Left lobe of liver (tissue), 2 donors: ENCODE measurements around the gene TRAPPC13. TPM values are rescaled to one million over a fixed set of nuclear protein-coding genes. Genes with fewer than 3 reads are reported as not detected.
A peak's percentile ranks its signal among the peaks of the same experiment; 100 is the strongest.
"Not testable (repeated sequence)": the region's sequence is repeated elsewhere in the genome, so short reads cannot be mapped to it uniquely, and the experiment has no call there.

Source experiments
- ATAC-seq: fragments of 200-7000 bp; cut with Tn5 transposase; one replicate; pipeline ENCODE4 v1.9.1; 2020; ENCODE audit warnings: mild to moderate bottlenecking, moderate library complexity
- DNase-seq: peaks from one replicate; pipeline ENCODE4 v3.0.0-alpha.2; 2020; ENCODE audit warnings: low spot score
- total RNA-seq: library from RNA; stranded (reverse); gene quantifications from one replicate; pipeline ENCODE4 v1.2.1, GENCODE V29; 2021
- donor health status: DM: no; HTN: no; CAD: no; lungs with moderate emphysema.
- donor health status: DM: no; HTN: yes; CAD: no.

TRAPPC13 gene
- 7.5 TPM for total RNA-seq

- DNase-seq: peak; percentile 90
- peak; percentile 91 for ATAC-seq
These were observed at the start of gene TRAPPC13, which contains the start of gene SHLD3 for GRCh38 chr5:65624571-65625555. Gene TRAPPC13 (plus strand): TSS chr5:65625027. CDS start chr5:65625061, 34 bp downstream. Gene SHLD3 (plus strand): TSS chr5:65625027. CDS start chr5:65629588, 4,561 bp downstream.

- ATAC-seq (no peak), DNase-seq (no peak)
These were observed 47.7 kb upstream of the TRAPPC13 start for GRCh38 chr5:65577141-65577540.

- no peak for DNase-seq
- ATAC-seq: no peak
These were observed 36.1 kb upstream of the TRAPPC13 start for GRCh38 chr5:65588694-65589093.

GRCh38 chr5:65601761-65602160 lies 23.1 kb upstream of the TRAPPC13 start:
- not testable (repeated sequence) for ATAC-seq

GRCh38 chr5:65611524-65611923 lies 13.3 kb upstream of the TRAPPC13 start:
- no peak for ATAC-seq
- no peak for DNase-seq

More at GRCh38 chr5:65601761-65602160, 23.1 kb upstream of the TRAPPC13 start:
- DNase-seq: not testable (repeated sequence)

- ATAC-seq (no peak), DNase-seq (no peak)
These were observed 12.4 kb upstream of the TRAPPC13 start for GRCh38 chr5:65612298-65612907.

- DNase-seq: no peak
- no peak for ATAC-seq
These were observed 4.8 kb upstream of the TRAPPC13 start for GRCh38 chr5:65620021-65620420.

GRCh38 chr5:65621961-65622360 lies 2.9 kb upstream of the TRAPPC13 start:
- not testable (repeated sequence) for ATAC-seq, DNase-seq

- DNase-seq (no peak), ATAC-seq (no peak)
These were observed 1.3 kb upstream of the TRAPPC13 start for GRCh38 chr5:65623482-65623881.

- peak; percentile 94 for DNase-seq
- peak; percentile 95 for ATAC-seq
These were observed 729 bp upstream of the TRAPPC13 start, which contains the start of gene TRIM23 for GRCh38 chr5:65624025-65624570. Gene TRIM23 (minus strand): TSS chr5:65624333. CDS start chr5:65624274, 59 bp downstream.

- ATAC-seq (no peak), DNase-seq (no peak)
These were observed 916 bp downstream of the TRAPPC13 start for GRCh38 chr5:65625743-65626142.

- no peak for ATAC-seq
- no peak for DNase-seq
These were observed 6.2 kb downstream of the TRAPPC13 start for GRCh38 chr5:65630981-65631380.

- DNase-seq: no peak
- ATAC-seq: no peak
These were observed 15.4 kb downstream of the TRAPPC13 start for GRCh38 chr5:65640240-65640639.

GRCh38 chr5:65646938-65647337 lies 22.1 kb downstream of the TRAPPC13 start:
- DNase-seq (no peak), ATAC-seq (no peak)

GRCh38 chr5:65647941-65648340 lies 23.1 kb downstream of the TRAPPC13 start:
- DNase-seq (no peak), ATAC-seq (no peak)

- ATAC-seq: no peak
These were observed 26.3 kb downstream of the TRAPPC13 start for GRCh38 chr5:65651144-65651543.

GRCh38 chr5:65654713-65655112 lies 29.9 kb downstream of the TRAPPC13 start:
- no peak for DNase-seq
- no peak for ATAC-seq

More at GRCh38 chr5:65651144-65651543, 26.3 kb downstream of the TRAPPC13 start:
- no peak for DNase-seq

GRCh38 chr5:65663804-65664521 lies 39.1 kb downstream of the TRAPPC13 start:
- DNase-seq: no peak
- peak; percentile 40 for ATAC-seq

GRCh38 chr5:65668696-65669095 lies 43.9 kb downstream of the TRAPPC13 start:
- no peak for ATAC-seq
- no peak for DNase-seq

GRCh38 chr5:65672796-65673195 lies 48.0 kb downstream of the TRAPPC13 start:
- DNase-seq (no peak), ATAC-seq (no peak)

- ATAC-seq: no peak
- no peak for DNase-seq
These were observed 49.9 kb downstream of the TRAPPC13 start for GRCh38 chr5:65674749-65675148.
